GM12874 (cell line): ENCODE data around the gene TSN.

Source experiments
- CTCF ChIP-seq: IDR thresholded peaks from 2 replicates; pipeline ENCODE4 v1.5.1; 2011; ENCODE audit warnings: low read depth, mild to moderate bottlenecking, control low read depth, low read length, moderate library complexity; ENCODE audit not compliant: insufficient read depth

TSN gene

GRCh38 chr2:121717529-121717928 is 37.9 kb upstream of the TSN start:
- no peak for TF ChIP-seq CTCF

GRCh38 chr2:121721926-121722325 is 33.5 kb upstream of the TSN start:
- TF ChIP-seq CTCF, result no peak

GRCh38 chr2:121722479-121722878 is 33.0 kb upstream of the TSN start:
- no peak for TF ChIP-seq CTCF

- no peak for TF ChIP-seq CTCF
These were observed 32.1 kb upstream of the TSN start for GRCh38 chr2:121723316-121723715.

- TF ChIP-seq CTCF, result no peak
These were observed 28.1 kb upstream of the TSN start for GRCh38 chr2:121727332-121727731.

GRCh38 chr2:121727950-121728349 is 27.5 kb upstream of the TSN start:
- TF ChIP-seq CTCF, result no peak

- no peak for TF ChIP-seq CTCF
These were observed 24.1 kb upstream of the TSN start for GRCh38 chr2:121731366-121731765.

- TF ChIP-seq CTCF, result no peak
These were observed 19.9 kb upstream of the TSN start for GRCh38 chr2:121735518-121736074.
